ENCODE data around the gene DVL2. TPM values are rescaled to one million over a fixed set of nuclear protein-coding genes. Genes with fewer than 3 reads are reported as not detected.
A peak's percentile ranks its signal among the peaks of the same experiment; 100 is the strongest.

Gene DVL2
- total and polyA plus RNA-seq, 9 donors, result 8.2 to 80.6 (median 55.8) TPM

- intact Hi-C loops (cut with DNase I), result no loop called here
- peak overlapping the region; percentile 33 for H3K4me3 ChIP-seq
- peak in 3 of 5 donors; percentile 31 to 61 (median 60) for DNase-seq
- no peak for TF ChIP-seq EP300 (IDR thresholded peaks at IDR 0.05)
- TF ChIP-seq POLR2A (IDR thresholded peaks at IDR 0.05), result no peak
- no peak for TF ChIP-seq CTCF (IDR thresholded peaks at IDR 0.05)
- peaks cover 10% of the 10 kb centered on the region for H3K4me1 ChIP-seq (ENCODE audit: insufficient read depth)
- H3K9me3 ChIP-seq, result no peaks in the 10 kb centered on the region
- H3K27ac ChIP-seq, result peak overlapping the region; percentile 4 to 78
- WGBS, 3 donors, result 63 to 70% (median 65%) methylated on average over 15 of the region's 15 CpGs
- no peaks in the 10 kb centered on the region for H3K27me3 ChIP-seq
- H3K36me3 ChIP-seq, result no peaks in the 10 kb centered on the region
Observed at GRCh38 chr17:7204336-7204735, 30.0 kb downstream of the DVL2 start.

GRCh38 chr17:7203391-7203790 lies 30.9 kb downstream of the DVL2 start:
- no peak overlapping the region for H3K27ac ChIP-seq
- intact Hi-C loops (cut with DNase I), result no loop called here
- no peaks in the 10 kb centered on the region for H3K36me3 ChIP-seq
- peaks cover 10% of the 10 kb centered on the region for H3K4me1 ChIP-seq (ENCODE audit: insufficient read depth)
- H3K9me3 ChIP-seq, result no peaks in the 10 kb centered on the region
- no peak overlapping the region for H3K4me3 ChIP-seq
- no peaks in the 10 kb centered on the region for H3K27me3 ChIP-seq
- DNase-seq, result peak in 3 of 5 donors; percentile 49 to 54 (median 52)
- no peak for TF ChIP-seq CTCF (IDR thresholded peaks at IDR 0.05)
- TF ChIP-seq POLR2A (IDR thresholded peaks at IDR 0.05), result no peak
- TF ChIP-seq EP300 (IDR thresholded peaks at IDR 0.05), result no peak
- WGBS, 3 donors, result 82 to 88% (median 85%) methylated on average over 15 to 16 of the region's 16 CpGs

- H3K36me3 ChIP-seq, result no peaks in the 10 kb centered on the region
- H3K4me1 ChIP-seq (ENCODE audit: insufficient read depth), result no peaks in the 10 kb centered on the region
- H3K27me3 ChIP-seq, result no peaks in the 10 kb centered on the region
- TF ChIP-seq POLR2A (IDR thresholded peaks at IDR 0.05) (no peak), CTCF (IDR thresholded peaks at IDR 0.05) (no peak), EP300 (IDR thresholded peaks at IDR 0.05) (no peak)
- H3K4me3 ChIP-seq, result no peak overlapping the region
- H3K27ac ChIP-seq, result no peak overlapping the region
- intact Hi-C loops (cut with DNase I), result no loop called here
- no peaks in the 10 kb centered on the region for H3K9me3 ChIP-seq
- 88 to 91% (median 90%) methylated on average over 22 of the region's 22 CpGs for WGBS, 3 donors
- peak in 1 of 5 donors; percentile 14 for DNase-seq
Observed at GRCh38 chr17:7196651-7197401, 37.5 kb downstream of the DVL2 start.

GRCh38 chr17:7195971-7196370 lies 38.3 kb downstream of the DVL2 start:
- WGBS, 3 donors, result 90 to 92% (median 91%) methylated on average over 12 of the region's 12 CpGs

More at GRCh38 chr17:7195971-7196370, 38.3 kb downstream of the DVL2 start:
- TF ChIP-seq EP300 (IDR thresholded peaks at IDR 0.05) (no peak), CTCF (IDR thresholded peaks at IDR 0.05) (no peak), POLR2A (IDR thresholded peaks at IDR 0.05) (no peak)
- Histone ChIP-seq H3K36me3 (no peaks in the 10 kb centered on the region), H3K27ac (no peak overlapping the region), H3K27me3 (no peaks in the 10 kb centered on the region), H3K4me1 (ENCODE audit: insufficient read depth) (no peaks in the 10 kb centered on the region), H3K4me3 (no peak overlapping the region), H3K9me3 (no peaks in the 10 kb centered on the region)
- peak in 1 of 5 donors; percentile 10 for DNase-seq
- intact Hi-C loops (cut with DNase I), result no loop called here

Data from ovary (tissue), 9 donors.